ENCODE data around the gene ZPBP.

- no peak for TF ChIP-seq CTCF (IDR thresholded peaks at IDR 0.05; ENCODE audit: poor library complexity)
- no peak for TF ChIP-seq EZH2 (IDR thresholded peaks at IDR 0.05; ENCODE audit: borderline replicate concordance)
Measured at GRCh38 chr7:49911909-49912308, 181.1 kb downstream of the ZPBP start.

Measured in hepatocyte (in vitro differentiated cells).